Femur (tissue), 1 donor: ENCODE measurements around the gene TSPEAR.
"Not testable (repeated sequence)": the region's sequence is repeated elsewhere in the genome, so short reads cannot be mapped to it uniquely, and the experiment has no call there.

ENCODE experiments used
- DNase-seq: peaks from one replicate; pipeline ENCODE4 v3.0.0-alpha.2; 2017

TSPEAR gene

DNA sequence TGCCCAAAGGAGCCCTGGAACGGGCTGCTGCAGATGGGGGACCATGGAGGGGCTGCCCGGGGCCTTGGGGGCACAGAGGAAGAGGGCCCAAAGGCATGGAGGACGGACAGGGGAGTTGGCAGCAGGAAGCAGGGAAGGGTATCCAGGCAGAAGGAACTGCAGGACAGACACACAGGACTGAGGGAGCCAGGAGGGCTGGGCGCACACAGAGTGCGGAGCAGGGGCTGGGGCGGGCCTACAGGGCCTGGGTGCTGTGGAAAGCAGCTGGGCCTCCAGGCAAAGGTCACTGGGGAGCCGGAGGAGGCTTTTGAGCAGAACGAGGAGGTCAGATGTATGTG lies 199.5 kb downstream of the TSPEAR start:
- no peak for DNase-seq

DNA sequence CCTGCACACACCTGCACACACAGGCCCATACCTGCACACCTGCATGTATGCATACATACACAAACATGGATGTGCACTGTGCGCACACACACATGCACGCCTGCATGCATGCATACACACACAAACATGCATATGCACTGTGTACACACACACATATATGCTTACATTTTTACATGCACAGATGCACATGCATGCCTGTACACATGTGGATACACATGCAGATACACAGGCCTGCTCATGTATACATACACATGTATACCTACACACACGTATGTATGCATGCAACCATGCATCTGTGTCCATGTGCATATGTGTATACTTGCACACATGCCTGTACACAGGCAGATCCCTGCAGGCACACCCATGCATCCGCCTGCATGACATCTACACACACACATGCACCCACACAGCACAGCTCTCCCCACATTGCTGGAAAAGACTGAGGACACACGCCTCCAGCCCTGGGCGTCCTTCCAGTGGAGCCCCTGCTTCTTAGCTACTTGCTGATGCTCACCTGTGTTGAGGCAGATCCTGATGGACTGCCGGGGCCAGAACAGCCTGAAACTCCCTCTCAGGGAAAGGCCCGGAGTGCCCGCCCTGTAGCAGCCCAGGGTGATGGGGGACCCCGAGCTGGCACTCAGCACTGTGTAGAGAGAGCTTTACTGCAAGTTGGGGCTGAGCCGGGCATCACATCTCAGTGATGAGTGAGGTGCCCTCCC lies 200.0 kb downstream of the TSPEAR start:
- DNase-seq: no peak

DNA sequence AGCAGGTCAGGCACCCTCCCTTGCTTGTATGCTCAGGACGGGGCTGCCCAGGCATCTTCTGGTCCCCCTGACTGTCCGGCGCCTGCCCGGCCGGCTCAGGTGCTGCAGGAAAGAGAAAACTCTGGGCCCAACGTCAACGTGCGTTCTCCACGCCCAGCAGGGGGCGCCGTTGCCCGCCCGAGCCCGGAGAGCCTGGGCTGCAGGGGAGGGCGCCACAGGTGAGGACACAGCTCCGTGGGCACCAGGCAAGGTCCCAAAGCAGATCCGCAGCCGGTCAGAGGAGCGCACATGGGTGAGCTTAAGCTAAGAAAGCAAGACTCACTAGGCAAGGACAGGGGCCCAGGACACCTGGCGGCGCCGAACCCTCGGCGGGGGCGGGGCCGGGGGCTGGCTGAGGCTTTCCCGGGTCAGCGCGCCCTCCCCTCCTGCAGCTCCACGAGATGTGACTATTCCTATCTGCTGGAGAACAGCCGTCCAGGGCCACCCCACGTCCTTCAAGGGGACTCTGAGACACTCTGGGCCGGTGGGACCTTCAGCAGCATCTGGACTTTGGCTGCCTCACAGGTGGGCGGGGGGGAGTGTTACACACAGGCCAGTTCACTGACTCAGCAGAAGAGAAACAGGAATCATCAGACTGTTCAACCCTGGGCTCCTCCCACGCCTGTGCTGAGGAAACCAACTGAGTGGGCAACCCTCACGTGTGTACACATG lies 200.7 kb downstream of the TSPEAR start:
- no peak for DNase-seq

DNA sequence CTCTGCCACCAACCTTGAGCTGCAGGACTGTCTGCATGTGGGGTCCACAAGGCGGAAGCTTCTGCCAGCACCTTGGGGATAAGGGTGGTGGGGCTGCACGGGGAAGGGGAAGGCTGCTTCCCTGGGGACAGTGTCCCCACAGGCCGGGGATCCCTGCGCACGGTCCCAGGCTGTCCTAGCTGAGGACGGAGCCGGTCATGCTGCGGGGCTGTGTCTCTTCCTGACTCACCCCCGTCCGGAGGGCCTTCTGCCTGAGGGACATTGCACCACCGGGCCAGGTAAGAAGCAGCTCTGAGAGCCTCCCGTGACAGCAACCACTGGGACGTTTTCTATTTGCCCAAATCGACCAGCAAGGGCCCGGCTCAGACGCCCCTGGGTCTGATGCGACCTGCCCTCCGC lies 201.3 kb downstream of the TSPEAR start:
- DNase-seq: no peak

DNA sequence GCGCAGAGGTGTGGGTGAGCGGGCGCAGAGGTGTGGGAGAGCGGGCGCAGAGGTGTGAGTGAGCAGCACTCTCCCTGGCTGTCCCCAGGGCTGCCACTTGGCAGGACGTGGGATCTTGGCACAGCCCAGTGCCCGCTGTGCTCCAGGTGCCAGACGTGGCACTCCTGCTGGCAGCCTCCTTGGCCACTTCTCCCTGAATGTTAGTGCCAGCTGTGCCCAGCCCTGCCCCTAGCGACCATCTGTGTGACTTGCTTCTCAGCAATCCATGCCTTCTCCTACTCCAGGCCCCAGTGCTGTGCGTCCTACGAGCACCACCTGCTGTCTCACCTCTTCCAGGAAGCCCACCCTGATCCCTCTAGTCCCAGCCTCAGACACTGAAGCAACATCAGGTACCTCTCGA lies 201.8 kb downstream of the TSPEAR start:
- DNase-seq: no peak

- DNase-seq: no peak
Measured at GRCh38 chr21:44508711-44509445, 202.5 kb downstream of the TSPEAR start.

DNA sequence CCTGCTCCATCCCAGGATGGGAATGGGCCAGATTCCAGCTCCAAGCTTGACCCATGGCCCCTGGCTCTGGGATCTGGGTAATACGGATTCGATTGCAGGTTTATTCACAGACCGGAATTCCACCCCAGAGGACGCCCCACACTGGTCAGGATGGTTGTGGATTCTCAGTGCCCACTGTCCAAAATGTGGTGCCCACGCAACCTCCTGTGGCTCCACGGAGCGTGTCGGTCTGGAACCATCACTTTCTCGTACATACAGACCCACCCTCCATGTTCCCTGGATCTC lies 203.0 kb downstream of the TSPEAR start:
- DNase-seq: no peak

- no peak for DNase-seq
Measured at GRCh38 chr21:44507673-44508425, 203.5 kb downstream of the TSPEAR start.

DNA sequence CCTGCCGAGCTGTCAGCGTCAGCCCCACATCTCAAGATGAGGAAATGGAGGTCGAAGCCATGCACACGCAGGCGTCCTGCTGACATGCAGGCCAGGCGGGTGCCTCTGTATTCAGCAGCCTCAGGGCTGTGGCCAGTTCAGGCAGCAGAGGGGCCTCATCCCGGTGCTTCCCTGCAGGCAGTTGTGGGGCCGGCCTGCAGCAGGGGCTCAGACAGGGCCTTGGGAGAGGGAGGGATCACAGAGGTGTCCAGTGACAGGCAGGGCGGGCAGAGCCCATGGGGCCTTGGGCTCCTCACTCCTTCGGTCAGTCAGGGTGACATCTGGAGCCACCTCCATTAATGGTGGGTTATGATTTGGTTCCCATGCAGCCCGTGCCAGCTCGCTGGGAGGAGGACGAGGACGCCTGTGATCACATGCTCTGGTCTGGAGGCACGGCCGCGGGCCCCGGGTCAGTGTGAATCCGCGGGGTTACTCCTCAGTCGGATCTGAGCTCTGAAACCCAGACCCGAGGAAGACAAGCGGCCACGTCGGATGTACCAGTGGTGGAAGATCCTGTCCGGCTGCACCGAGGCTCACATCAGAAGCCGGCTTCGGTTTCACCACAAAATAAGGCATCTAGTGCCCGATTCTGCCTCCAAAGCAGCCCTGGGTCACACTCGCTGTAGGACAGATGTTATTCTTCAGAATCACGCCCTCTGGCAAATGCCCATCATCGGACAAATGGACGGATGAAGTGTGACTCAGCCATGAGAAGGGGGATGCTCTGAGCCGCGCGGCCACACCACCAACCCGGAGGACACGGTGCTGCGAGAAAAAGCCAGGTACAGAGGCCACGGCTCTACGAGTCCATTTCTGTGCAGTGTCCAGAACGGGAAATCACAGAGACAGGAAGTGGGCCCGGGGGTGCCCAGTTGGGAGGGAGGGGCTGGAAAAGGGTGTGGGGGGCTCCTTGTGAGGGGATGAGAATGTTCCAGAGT lies 204.8 kb downstream of the TSPEAR start:
- no peak for DNase-seq

GRCh38 chr21:44505673-44506278 lies 205.6 kb downstream of the TSPEAR start:
- no peak for DNase-seq

GRCh38 chr21:44503901-44504399 lies 207.4 kb downstream of the TSPEAR start:
- DNase-seq: no peak

- DNase-seq: not testable (repeated sequence)
Measured at GRCh38 chr21:44503006-44503889, 208.1 kb downstream of the TSPEAR start.

DNA sequence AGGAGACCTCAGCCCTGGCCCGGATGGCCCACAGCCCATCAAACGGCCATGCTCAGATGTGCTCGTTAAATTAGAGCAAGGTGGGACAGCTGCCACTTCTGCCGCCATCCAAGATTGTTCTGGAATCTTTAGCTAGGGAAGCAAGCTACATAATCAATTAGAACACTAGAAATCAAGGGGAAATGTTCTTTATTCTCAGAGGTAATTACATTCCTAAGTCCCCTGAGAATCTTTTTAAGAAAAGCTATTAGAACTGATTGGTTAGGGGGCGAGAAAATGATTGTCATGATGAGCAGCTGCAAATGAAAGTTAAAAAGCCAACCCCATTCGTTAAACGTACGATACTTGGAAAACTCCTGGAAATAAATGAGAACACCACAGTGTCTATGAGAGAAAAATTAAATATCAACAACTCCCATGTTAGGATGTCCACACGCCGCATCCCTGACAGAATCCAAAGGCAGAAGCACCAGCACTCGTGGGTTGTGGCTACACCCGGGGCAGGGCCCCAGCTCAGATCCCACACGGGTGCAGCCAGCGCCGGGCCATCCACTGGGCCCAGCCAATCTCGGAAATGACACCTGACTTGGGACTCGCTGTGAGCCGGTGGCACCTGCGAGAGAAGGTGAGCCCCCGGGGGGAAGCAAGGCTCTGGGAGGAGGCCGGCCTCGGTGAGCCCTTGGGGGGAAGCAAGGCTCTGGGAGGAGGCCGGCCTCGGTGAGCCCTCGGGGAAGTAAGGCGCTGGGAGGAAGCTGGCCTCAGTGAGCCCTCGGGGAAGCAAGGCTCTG lies 209.0 kb downstream of the TSPEAR start:
- DNase-seq: no peak

- no peak for DNase-seq
Measured at GRCh38 chr21:44500111-44500510, 211.3 kb downstream of the TSPEAR start.

- no peak for DNase-seq
Measured at GRCh38 chr21:44499631-44500030, 211.7 kb downstream of the TSPEAR start.

GRCh38 chr21:44499211-44499560 lies 212.2 kb downstream of the TSPEAR start:
- no peak for DNase-seq

GRCh38 chr21:44498280-44499210 lies 212.8 kb downstream of the TSPEAR start:
- no peak for DNase-seq

- DNase-seq: no peak
Measured at GRCh38 chr21:44497703-44498126, 213.7 kb downstream of the TSPEAR start.
